SK-N-SH treated with all-trans-retinoic acid at 6 μM for 48 hours (cell line): ENCODE results near the gene CHN1.

ENCODE experiments used
- ATAC-seq: fragments of 200-7000 bp; cut with Tn5 transposase; 3 replicates; pipeline ENCODE4 v1.9.1; 2020; ENCODE audit warnings: mild to moderate bottlenecking, moderate library complexity
- ARNTL ChIP-seq: fragments of 450-650 bp; formaldehyde crosslinking; IDR thresholded peaks from 2 replicates; pipeline ENCODE4 v1.5.0; 2020; ENCODE audit warnings: low read depth, mild to moderate bottlenecking, moderate library complexity, borderline replicate concordance
- BACH2 ChIP-seq: fragments of 250-450 bp; sonication (Bioruptor Pico); IDR thresholded peaks from 2 replicates; pipeline ENCODE4 v1.9.0; 2021; ENCODE audit warnings: mild to moderate bottlenecking, borderline replicate concordance
- CSDC2 ChIP-seq: fragments of 250-450 bp; sonication (Bioruptor Pico); IDR thresholded peaks from 2 replicates; pipeline ENCODE4 v1.5.0; 2020; ENCODE audit warnings: mild to moderate bottlenecking, moderate library complexity
- ESRRG ChIP-seq: fragments of 250-450 bp; sonication (Bioruptor Pico); IDR thresholded peaks from 2 replicates; pipeline ENCODE4 v1.6.1; 2021; ENCODE audit warnings: mild to moderate bottlenecking
- ISL1 ChIP-seq: fragments of 250-450 bp; sonication (Bioruptor Pico); IDR thresholded peaks from 2 replicates; pipeline ENCODE4 v2.1.2; 2022; ENCODE audit warnings: mild to moderate bottlenecking, moderate library complexity
- OSR1 ChIP-seq: fragments of 250-450 bp; sonication (Bioruptor Pico); IDR thresholded peaks from 2 replicates; pipeline ENCODE4 v1.8.0; 2022; ENCODE audit warnings: moderate library complexity, mild to moderate bottlenecking, inconsistent platforms
- RARB ChIP-seq: fragments of 250-450 bp; sonication (Bioruptor Pico); IDR thresholded peaks from 2 replicates; pipeline ENCODE4 v1.8.0; 2021; ENCODE audit warnings: mild to moderate bottlenecking, moderate library complexity
- SNAI2 ChIP-seq: fragments of 250-450 bp; sonication (Bioruptor Pico); IDR thresholded peaks from 2 replicates; pipeline ENCODE4 v1.5.0; 2020; ENCODE audit warnings: mild to moderate bottlenecking, moderate library complexity
- TOX ChIP-seq: fragments of 250-450 bp; sonication (Bioruptor Pico); IDR thresholded peaks from 2 replicates; pipeline ENCODE4 v1.8.0; 2021; ENCODE audit warnings: mild to moderate bottlenecking, moderate library complexity, borderline replicate concordance
- ZC3H10 ChIP-seq: fragments of 250-450 bp; sonication (Bioruptor Pico); IDR thresholded peaks from 2 replicates; pipeline ENCODE4 v1.5.1; 2021; ENCODE audit warnings: mild to moderate bottlenecking, moderate library complexity
- ZFP3 ChIP-seq: fragments of 250-450 bp; sonication (Bioruptor Pico); IDR thresholded peaks from 2 replicates; pipeline ENCODE4 v1.5.0; 2020; ENCODE audit warnings: mild to moderate bottlenecking, moderate library complexity
- ZFP30 ChIP-seq: fragments of 450-650 bp; formaldehyde crosslinking; IDR thresholded peaks from 2 replicates; pipeline ENCODE4 v1.5.0; 2022; ENCODE audit warnings: mild to moderate bottlenecking, moderate library complexity
- ZNF565 ChIP-seq: fragments of 450-650 bp; formaldehyde crosslinking; conservative IDR thresholded peaks from 2 replicates; pipeline ENCODE4 v1.5.0; 2020; ENCODE audit warnings: low read depth, mild to moderate bottlenecking, moderate library complexity
- ZNF8 ChIP-seq: fragments of 450-650 bp; formaldehyde crosslinking; IDR thresholded peaks from 2 replicates; pipeline ENCODE4 v1.5.0; 2020; ENCODE audit warnings: mild to moderate bottlenecking, moderate library complexity
- TF ChIP-seq, protein P1 (sequence below): fragments of 250-450 bp; sonication (Bioruptor Pico); IDR thresholded peaks from 2 replicates; pipeline ENCODE4 v1.8.0; 2021; ENCODE audit warnings: low read depth, mild to moderate bottlenecking, moderate library complexity, borderline replicate concordance
- TF ChIP-seq, protein P2 (sequence below): fragments of 250-450 bp; sonication (Bioruptor Pico); IDR thresholded peaks from 2 replicates; pipeline ENCODE4 v1.5.1; 2020; ENCODE audit warnings: low read depth, mild to moderate bottlenecking, moderate library complexity
- TF ChIP-seq, protein P3 (sequence below): fragments of 250-450 bp; sonication (Bioruptor Pico); IDR thresholded peaks from 2 replicates; pipeline ENCODE4 v1.8.0; 2020; ENCODE audit warnings: mild to moderate bottlenecking, moderate library complexity, borderline replicate concordance
- TF ChIP-seq, protein P4 (sequence below): fragments of 250-450 bp; sonication (Bioruptor Pico); IDR thresholded peaks from 2 replicates; pipeline ENCODE4 v1.5.0; 2020; ENCODE audit warnings: mild to moderate bottlenecking, moderate library complexity
- TF ChIP-seq, protein P5 (sequence below): fragments of 250-450 bp; sonication (Bioruptor Pico); IDR thresholded peaks from 2 replicates; pipeline ENCODE4 v1.5.1; 2021; ENCODE audit warnings: mild to moderate bottlenecking, moderate library complexity

Gene CHN1

DNA sequence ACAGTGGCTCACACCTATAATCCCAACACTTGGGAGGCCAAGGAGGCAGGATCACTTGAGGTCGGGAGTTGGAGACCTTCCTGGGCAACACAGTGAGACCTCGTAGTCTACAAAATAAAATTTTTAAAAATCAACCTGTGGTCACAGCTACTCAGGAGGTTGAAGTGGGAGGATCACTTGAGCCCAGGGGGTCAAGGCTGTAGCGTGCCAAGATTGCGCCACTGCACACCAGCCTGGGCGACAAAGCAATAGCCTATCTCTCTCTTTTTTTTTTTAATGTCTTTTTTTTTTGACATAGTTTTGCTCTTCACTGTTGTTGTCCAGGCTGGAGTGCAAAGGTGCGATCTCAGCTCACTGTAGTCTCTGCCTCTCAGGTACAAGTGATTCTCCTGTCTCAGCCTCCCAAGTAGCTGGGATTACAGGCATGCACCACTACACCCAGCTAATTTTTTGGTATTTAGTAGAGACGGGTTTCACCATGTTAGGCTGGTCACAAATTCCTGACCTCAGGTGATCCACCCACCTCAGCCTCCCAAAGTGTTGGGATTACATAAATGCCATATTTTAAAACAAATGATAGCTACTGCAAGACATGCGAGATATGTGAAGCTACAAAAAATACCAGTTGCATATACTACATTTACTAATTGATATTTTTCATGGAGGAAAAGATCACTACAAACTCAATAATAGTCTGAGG is 55.0 kb downstream of the CHN1 start:
- TF ChIP-seq, protein P1, sequence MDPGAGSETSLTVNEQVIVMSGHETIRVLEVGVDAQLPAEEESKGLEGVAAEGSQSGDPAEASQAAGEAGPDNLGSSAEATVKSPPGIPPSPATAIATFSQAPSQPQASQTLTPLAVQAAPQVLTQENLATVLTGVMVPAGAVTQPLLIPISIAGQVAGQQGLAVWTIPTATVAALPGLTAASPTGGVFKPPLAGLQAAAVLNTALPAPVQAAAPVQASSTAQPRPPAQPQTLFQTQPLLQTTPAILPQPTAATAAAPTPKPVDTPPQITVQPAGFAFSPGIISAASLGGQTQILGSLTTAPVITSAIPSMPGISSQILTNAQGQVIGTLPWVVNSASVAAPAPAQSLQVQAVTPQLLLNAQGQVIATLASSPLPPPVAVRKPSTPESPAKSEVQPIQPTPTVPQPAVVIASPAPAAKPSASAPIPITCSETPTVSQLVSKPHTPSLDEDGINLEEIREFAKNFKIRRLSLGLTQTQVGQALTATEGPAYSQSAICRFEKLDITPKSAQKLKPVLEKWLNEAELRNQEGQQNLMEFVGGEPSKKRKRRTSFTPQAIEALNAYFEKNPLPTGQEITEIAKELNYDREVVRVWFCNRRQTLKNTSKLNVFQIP, result no peak
- no peak for ATAC-seq

DNA sequence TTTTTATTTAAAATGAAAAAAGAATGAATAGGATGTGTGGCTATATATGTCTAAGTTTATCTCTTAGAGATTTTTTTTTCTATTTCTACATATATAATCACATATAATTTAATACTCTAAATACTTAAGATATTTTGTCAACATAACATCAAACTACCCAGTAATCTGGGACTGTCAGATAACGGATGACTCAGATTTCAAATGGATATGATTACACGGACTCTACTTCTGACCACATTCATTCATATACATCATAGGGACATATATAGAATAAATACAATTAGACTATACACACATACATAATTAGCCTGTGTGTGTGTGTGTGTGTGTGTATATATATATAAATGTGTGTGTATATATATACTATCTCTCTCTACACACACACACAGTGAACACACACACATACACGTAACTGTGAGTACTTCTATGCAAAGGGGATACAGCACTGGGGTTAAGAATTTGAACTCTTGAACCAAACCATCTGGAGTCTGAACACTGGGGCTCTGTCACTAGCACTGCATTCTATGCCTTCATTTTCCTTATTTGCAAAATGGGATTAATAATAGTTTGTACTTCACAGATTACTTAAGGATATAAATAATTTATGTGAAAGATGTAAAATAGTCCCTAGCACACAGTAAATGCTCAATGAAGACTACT is 59.5 kb downstream of the CHN1 start:
- ATAC-seq, result 0 out of 3 replicates have a peak, but pooled peaks have one; percentile 28
- TF ChIP-seq, protein P2, sequence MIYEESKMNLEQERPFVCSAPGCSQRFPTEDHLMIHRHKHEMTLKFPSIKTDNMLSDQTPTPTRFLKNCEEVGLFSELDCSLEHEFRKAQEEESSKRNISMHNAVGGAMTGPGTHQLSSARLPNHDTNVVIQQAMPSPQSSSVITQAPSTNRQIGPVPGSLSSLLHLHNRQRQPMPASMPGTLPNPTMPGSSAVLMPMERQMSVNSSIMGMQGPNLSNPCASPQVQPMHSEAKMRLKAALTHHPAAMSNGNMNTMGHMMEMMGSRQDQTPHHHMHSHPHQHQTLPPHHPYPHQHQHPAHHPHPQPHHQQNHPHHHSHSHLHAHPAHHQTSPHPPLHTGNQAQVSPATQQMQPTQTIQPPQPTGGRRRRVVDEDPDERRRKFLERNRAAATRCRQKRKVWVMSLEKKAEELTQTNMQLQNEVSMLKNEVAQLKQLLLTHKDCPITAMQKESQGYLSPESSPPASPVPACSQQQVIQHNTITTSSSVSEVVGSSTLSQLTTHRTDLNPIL, result no peak
- no peak for TF ChIP-seq ARNTL (CRISPR knock-in tag)
- no peak for TF ChIP-seq CSDC2 (CRISPR knock-in tag)
- TF ChIP-seq, protein P3, sequence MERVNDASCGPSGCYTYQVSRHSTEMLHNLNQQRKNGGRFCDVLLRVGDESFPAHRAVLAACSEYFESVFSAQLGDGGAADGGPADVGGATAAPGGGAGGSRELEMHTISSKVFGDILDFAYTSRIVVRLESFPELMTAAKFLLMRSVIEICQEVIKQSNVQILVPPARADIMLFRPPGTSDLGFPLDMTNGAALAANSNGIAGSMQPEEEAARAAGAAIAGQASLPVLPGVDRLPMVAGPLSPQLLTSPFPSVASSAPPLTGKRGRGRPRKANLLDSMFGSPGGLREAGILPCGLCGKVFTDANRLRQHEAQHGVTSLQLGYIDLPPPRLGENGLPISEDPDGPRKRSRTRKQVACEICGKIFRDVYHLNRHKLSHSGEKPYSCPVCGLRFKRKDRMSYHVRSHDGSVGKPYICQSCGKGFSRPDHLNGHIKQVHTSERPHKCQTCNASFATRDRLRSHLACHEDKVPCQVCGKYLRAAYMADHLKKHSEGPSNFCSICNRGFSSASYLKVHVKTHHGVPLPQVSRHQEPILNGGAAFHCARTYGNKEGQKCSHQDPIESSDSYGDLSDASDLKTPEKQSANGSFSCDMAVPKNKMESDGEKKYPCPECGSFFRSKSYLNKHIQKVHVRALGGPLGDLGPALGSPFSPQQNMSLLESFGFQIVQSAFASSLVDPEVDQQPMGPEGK (CRISPR knock-in tag), result no peak
- TF ChIP-seq ZC3H10 (CRISPR knock-in tag), result no peak
- TF ChIP-seq ESRRG, result no peak
- TF ChIP-seq ISL1, result no peak
- TF ChIP-seq, protein P4, sequence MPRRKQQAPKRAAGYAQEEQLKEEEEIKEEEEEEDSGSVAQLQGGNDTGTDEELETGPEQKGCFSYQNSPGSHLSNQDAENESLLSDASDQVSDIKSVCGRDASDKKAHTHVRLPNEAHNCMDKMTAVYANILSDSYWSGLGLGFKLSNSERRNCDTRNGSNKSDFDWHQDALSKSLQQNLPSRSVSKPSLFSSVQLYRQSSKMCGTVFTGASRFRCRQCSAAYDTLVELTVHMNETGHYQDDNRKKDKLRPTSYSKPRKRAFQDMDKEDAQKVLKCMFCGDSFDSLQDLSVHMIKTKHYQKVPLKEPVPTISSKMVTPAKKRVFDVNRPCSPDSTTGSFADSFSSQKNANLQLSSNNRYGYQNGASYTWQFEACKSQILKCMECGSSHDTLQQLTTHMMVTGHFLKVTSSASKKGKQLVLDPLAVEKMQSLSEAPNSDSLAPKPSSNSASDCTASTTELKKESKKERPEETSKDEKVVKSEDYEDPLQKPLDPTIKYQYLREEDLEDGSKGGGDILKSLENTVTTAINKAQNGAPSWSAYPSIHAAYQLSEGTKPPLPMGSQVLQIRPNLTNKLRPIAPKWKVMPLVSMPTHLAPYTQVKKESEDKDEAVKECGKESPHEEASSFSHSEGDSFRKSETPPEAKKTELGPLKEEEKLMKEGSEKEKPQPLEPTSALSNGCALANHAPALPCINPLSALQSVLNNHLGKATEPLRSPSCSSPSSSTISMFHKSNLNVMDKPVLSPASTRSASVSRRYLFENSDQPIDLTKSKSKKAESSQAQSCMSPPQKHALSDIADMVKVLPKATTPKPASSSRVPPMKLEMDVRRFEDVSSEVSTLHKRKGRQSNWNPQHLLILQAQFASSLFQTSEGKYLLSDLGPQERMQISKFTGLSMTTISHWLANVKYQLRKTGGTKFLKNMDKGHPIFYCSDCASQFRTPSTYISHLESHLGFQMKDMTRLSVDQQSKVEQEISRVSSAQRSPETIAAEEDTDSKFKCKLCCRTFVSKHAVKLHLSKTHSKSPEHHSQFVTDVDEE (CRISPR knock-in tag), result no peak
- no peak for TF ChIP-seq ZNF8 (CRISPR knock-in tag)
- no peak for TF ChIP-seq SNAI2
- no peak for TF ChIP-seq BACH2 (CRISPR knock-in tag)
- TF ChIP-seq RARB (CRISPR knock-in tag), result no peak
- no peak for TF ChIP-seq TOX
- no peak for TF ChIP-seq OSR1 (CRISPR knock-in tag)
- TF ChIP-seq ZFP3 (CRISPR knock-in tag), result no peak
- TF ChIP-seq, protein P5, sequence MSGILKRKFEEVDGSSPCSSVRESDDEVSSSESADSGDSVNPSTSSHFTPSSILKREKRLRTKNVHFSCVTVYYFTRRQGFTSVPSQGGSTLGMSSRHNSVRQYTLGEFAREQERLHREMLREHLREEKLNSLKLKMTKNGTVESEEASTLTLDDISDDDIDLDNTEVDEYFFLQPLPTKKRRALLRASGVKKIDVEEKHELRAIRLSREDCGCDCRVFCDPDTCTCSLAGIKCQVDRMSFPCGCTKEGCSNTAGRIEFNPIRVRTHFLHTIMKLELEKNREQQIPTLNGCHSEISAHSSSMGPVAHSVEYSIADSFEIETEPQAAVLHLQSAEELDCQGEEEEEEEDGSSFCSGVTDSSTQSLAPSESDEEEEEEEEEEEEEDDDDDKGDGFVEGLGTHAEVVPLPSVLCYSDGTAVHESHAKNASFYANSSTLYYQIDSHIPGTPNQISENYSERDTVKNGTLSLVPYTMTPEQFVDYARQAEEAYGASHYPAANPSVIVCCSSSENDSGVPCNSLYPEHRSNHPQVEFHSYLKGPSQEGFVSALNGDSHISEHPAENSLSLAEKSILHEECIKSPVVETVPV, result no peak
- no peak for TF ChIP-seq ZNF565
- TF ChIP-seq ZFP30 (CRISPR knock-in tag), result no peak
- TF ChIP-seq, protein P1, result no peak

DNA sequence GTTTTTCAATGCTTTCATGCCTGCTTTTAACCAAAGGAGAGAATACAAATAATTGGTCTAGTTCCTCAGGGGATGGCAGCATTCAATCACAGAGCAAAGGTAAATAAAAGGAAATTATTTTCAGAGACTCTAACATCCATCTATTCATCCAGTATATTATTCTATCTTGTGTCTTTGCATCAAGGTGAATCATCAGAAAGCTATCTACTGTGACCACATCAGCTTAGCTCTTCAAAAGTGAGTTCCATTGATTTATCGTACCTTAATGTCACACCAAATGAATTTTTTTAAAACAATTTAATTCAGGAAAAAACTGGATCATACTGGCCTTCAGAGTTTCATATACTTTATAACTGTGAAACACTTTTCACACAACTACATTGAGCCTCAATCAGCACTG is 66.1 kb downstream of the CHN1 start:
- TF ChIP-seq, protein P4 (CRISPR knock-in tag), result no peak
- TF ChIP-seq OSR1 (CRISPR knock-in tag) (no peak), ARNTL (CRISPR knock-in tag) (no peak), ISL1 (peak; percentile 43), ZFP30 (CRISPR knock-in tag) (no peak), ZC3H10 (CRISPR knock-in tag) (no peak), SNAI2 (no peak)
- TF ChIP-seq, protein P3 (CRISPR knock-in tag), result no peak
- peak; percentile 86 for ATAC-seq
